Activated CD8-positive, alpha-beta memory T cell treated with anti-CD3 and anti-CD28 coated beads for 1 hour (primary cell): ENCODE results near the gene SMAD3.
A peak's percentile ranks its signal among the peaks of the same experiment; 100 is the strongest.

ENCODE experiments used
- DNase-seq, 2 donors: peaks; one replicate each; pipeline ENCODE4 v3.0.0-alpha.2; 2020; ENCODE audit warnings: low read depth in 1 of 2; ENCODE audit errors: extremely low read depth in 1 of 2

SMAD3 gene

GRCh38 chr15:67080118-67080899, 14.9 kb downstream of the SMAD3 start:
- no peak for DNase-seq

GRCh38 chr15:67080900-67081431, 15.6 kb downstream of the SMAD3 start:
- no peak for DNase-seq

DNA sequence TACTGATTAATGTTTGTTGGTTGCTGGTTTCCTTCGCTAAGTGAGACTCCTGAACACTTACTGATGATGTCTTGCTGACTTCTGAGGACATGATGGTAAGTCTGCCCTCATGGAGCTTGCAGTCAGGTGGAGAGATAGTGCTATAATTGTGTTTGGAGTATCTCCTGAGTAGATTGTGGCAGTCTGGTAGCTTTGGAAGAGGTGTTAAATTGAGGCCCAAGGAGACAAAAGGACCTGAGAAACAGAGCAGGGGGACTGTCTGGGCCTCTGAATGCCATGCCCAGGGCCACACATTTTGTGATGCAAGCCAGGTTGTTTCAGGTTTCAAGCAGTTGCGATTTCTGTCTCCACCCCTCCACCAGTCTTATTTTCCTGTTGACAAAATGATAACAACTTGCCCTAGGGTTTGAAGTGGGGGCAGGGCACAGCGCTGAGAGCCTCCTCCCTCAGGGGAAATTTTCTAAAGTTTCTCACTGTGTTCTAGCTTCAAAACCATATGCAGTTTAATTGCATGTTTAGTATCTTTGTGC, 16.7 kb downstream of the SMAD3 start:
- DNase-seq: peak in 1 of 2 donors; percentile 29

DNA sequence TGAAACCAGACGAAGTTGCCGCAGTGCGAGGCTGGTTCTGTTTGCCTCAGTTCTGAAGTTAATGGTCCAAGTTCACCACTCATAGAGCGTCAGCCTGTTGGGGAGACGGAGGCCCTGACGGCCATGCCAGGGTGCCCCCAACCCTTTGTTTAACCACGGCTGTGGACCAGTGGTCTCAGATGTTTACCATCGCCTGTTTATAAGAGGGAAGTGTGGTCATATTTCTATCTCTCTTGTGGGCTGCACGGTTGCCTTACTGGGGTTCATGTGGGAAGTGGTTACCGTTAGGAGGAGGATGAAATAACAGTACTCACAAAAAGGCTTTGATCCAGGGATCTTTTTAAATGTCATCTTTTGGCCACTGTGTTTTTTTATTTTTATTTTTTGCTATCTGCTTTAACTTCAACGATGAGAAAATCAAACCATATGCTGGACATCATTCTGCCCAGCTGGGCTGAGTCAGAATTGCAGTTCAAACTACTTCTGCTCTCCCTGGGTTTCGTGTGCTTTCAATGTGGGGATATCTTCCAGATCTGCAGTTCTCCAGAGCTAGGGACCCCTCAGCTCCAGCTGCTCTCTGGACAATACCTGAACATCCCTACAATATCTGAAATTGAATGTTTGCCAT, 17.8 kb downstream of the SMAD3 start:
- no peak for DNase-seq

- DNase-seq: no peak
These were observed 19.2 kb downstream of the SMAD3 start for GRCh38 chr15:67084561-67084960.

- no peak for DNase-seq
These were observed 19.9 kb downstream of the SMAD3 start for GRCh38 chr15:67085237-67085817.

DNA sequence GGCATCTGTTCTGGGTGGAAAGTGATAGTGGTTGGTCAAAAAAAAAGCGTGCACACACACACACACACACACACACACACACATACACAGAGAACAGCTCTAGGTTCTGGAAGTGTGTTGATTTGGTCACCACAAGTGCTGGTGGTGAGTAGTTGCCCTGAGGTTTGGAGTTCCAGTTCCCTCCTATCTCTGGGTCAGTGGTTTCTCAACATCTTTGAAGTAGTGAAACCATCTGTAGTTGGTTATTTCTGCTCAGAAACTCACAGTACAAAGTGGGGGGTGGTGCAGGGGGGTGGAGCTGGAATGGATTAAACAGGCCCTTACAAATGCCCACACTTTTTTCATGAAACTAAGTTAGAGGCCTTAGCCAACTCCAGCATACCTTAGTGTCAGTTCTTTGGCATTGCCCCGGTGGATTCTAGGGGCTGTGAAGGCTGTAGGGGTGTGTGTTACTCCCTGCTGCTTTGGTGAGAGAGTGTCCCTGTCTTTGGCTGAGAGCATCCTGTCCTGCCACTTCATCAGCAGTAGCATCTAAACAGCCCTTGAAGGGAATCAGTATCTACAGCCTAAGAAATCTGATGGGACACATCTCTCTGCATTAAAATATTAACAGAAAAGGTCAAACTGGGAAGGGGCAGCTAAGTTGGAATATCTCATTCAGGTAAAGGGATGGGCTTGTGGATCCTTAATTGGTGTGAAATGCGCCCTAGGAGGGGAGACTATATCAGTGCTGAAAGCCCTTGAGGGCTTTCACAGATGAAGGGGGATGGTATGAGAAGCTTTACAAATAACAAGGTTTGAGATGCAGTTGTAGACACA, 20.6 kb downstream of the SMAD3 start:
- DNase-seq: no peak

DNA sequence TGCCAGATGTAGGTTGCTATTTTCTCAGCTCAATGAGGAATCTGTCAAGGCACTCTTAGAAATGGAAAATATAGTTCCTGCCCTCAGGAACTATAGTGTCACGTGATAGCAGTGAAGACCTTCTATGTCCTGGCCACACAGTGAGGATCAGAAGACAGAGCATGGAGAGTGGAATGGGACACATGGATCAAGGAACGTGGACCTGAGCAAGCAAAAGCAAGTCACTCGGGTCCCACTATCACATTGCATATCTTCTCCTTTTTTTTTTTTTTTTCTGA, 21.2 kb downstream of the SMAD3 start:
- no peak for DNase-seq

- DNase-seq: no peak
These were observed 22.2 kb downstream of the SMAD3 start for GRCh38 chr15:67087507-67088172.

DNA sequence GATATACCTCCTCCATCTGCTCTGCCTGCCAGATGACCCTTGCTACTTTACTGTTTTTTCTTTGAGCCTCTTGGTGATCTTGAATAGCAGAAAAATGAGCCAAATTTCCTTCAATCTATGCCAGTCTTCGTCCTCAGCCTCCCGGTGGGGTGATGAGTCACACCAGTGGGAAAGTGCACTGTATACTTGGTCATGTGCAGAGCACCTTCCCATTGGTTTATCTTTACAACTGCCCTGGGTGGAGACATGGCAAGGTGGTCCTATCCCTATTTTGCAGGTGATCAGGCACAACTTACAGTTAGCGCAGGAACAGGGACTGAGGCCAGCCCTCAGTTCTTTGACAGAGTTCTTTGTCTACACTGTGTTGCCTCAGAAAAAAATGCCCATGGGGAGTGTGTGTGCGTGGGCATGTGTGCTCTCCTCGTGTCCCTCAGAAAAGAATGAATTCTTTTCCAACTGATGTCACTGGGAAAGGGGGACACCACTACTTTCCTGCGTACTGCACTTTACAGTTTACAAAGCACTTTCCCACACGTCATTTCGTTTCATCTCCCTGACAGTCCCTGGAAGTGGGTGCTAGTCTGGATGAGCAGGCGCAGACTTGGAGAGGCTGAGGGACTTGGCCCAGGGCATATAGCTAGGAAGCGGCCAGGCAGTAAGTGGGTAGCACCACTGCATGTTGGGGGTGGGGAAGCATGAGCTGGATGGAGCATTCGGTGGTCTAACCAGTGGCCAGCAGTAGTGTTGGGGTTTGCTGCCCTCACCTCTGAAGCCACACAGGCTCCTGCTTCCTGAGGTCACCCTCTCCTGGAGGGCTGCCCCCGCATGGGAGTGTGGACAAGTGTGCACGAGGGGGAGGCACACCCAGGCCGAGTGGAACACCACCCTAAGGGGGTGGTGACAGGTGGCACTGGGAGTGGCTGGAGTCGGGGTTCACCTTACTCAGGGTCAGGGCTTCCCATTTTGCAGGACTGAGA, 24.1 kb downstream of the SMAD3 start:
- DNase-seq: no peak

GRCh38 chr15:67090297-67091070, 25.1 kb downstream of the SMAD3 start:
- DNase-seq: no peak

GRCh38 chr15:67091071-67091979, 25.9 kb downstream of the SMAD3 start:
- DNase-seq: peak; percentile 17 to 45

DNA sequence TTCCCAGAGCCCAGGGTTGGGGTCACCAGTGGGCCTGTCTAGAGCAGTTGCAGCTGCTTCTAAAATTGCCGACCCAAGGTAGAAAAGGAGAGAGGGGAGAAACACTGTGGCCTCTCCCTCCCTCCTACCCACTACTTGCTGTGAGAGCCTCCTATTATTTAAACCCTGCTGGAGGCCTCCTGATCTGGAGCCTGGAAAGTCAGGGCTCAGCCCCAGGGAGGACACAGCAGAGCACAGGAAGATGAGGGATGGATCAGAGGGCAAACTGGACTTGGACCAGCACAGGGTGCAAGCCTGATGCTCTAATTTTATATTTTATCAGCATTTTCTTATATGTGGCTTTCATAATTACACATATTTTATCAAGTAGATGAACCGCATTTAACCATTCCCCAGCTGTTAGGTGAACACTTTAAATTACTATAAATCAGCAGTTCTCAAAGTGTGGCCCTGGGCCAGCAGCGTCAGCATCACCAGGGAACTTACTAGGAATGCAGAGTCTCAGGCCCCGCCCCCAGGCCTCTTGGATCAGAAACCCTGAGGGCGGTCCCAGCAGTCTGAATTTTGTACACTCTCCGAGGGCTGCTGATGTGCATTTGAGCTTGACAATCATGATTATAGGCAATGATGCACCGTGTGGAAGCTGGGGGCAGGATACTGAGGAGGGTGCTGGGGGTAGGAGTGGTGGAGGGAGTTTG, 26.7 kb downstream of the SMAD3 start:
- DNase-seq: no peak

GRCh38 chr15:67092752-67093503, 27.5 kb downstream of the SMAD3 start:
- no peak for DNase-seq

GRCh38 chr15:67093504-67093862, 28.1 kb downstream of the SMAD3 start:
- DNase-seq: no peak
